Measurements from ENCODE around the gene NFXL1.

DNA sequence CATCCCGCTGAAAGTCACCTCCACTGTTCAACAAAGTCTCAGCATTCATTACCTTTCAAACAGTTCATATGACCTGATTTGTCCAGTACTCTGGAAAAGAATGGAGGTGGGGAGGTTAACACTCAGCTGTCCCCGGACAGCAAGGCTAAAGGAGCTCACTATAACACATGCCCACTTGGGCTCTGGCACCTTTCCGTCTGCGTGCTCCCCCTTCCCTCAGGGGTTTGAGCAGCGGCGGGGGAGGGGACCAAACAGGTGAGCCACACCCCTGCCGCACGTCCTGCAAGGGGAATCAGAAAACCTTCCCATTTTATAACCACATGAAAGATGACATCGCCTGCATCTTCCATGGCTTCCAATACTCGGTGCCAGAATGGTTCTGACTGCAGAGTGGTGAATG lies 39.9 kb upstream of the NFXL1 start:
- TF ChIP-seq MAFK (IDR thresholded peaks at IDR 0.05; ENCODE audit: low read depth, low read length) (no peak), FOS (IDR thresholded peaks at IDR 0.05; ENCODE audit: low read depth, low read length) (no peak), BHLHE40 (IDR thresholded peaks at IDR 0.05; ENCODE audit: low read depth, low read length) (no peak), RAD21 (IDR thresholded peaks at IDR 0.05; ENCODE audit: low read length) (no peak), POLR2A (IDR thresholded peaks at IDR 0.05; ENCODE audit: low read depth, low read length) (no peak), CEBPB (IDR thresholded peaks at IDR 0.05; ENCODE audit: low read depth, low read length) (no peak), SMC3 (IDR thresholded peaks at IDR 0.05; ENCODE audit: low read depth, low read length) (no peak), ELK1 (IDR thresholded peaks at IDR 0.05; ENCODE audit: borderline replicate concordance, low read depth, low read length) (no peak), CHD1 (IDR thresholded peaks at IDR 0.05; ENCODE audit: low read depth, low read length) (no peak), NFE2L2 (IDR thresholded peaks at IDR 0.05; ENCODE audit: low read depth, low read length) (no peak), MAZ (IDR thresholded peaks at IDR 0.05; ENCODE audit: borderline replicate concordance, low read depth, low read length) (no peak), USF2 (IDR thresholded peaks at IDR 0.05; ENCODE audit: low read depth, low read length) (no peak), MXI1 (IDR thresholded peaks at IDR 0.05; ENCODE audit: borderline replicate concordance, low read depth, low read length) (no peak)
- TF ChIP-seq, protein P1, sequence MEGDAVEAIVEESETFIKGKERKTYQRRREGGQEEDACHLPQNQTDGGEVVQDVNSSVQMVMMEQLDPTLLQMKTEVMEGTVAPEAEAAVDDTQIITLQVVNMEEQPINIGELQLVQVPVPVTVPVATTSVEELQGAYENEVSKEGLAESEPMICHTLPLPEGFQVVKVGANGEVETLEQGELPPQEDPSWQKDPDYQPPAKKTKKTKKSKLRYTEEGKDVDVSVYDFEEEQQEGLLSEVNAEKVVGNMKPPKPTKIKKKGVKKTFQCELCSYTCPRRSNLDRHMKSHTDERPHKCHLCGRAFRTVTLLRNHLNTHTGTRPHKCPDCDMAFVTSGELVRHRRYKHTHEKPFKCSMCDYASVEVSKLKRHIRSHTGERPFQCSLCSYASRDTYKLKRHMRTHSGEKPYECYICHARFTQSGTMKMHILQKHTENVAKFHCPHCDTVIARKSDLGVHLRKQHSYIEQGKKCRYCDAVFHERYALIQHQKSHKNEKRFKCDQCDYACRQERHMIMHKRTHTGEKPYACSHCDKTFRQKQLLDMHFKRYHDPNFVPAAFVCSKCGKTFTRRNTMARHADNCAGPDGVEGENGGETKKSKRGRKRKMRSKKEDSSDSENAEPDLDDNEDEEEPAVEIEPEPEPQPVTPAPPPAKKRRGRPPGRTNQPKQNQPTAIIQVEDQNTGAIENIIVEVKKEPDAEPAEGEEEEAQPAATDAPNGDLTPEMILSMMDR (conservative IDR thresholded peaks at IDR 0.05; ENCODE audit: low read depth, low read length), result no peak
